CD1c-positive myeloid dendritic cell (primary cell): ENCODE results near the gene ZNF277.

Experiments used
- DNase-seq: peaks from one replicate; pipeline ENCODE4 v3.0.0-alpha.2; 2016; ENCODE audit errors: extremely low spot score

ZNF277 gene

DNA sequence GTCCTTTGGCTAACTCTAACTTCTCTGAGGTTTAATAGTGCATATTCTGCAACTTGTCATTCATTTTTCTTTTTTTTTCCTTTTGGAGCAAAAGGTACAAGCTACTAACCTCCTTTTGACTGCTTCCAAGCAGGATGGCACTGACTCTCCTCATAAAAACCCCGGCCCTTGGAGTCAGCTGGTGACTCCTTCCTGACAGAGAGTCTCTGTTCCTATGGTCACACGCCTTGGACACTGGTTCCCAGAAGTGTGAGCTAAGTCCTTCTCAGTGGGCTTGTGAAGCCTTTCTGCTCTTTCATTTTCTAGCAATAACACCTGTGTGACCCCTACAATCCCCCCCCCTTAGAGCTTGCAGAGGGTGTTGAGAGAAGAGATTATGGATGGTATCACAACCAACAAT is 22.0 kb upstream of the ZNF277 start:
- DNase-seq, result no peak

DNA sequence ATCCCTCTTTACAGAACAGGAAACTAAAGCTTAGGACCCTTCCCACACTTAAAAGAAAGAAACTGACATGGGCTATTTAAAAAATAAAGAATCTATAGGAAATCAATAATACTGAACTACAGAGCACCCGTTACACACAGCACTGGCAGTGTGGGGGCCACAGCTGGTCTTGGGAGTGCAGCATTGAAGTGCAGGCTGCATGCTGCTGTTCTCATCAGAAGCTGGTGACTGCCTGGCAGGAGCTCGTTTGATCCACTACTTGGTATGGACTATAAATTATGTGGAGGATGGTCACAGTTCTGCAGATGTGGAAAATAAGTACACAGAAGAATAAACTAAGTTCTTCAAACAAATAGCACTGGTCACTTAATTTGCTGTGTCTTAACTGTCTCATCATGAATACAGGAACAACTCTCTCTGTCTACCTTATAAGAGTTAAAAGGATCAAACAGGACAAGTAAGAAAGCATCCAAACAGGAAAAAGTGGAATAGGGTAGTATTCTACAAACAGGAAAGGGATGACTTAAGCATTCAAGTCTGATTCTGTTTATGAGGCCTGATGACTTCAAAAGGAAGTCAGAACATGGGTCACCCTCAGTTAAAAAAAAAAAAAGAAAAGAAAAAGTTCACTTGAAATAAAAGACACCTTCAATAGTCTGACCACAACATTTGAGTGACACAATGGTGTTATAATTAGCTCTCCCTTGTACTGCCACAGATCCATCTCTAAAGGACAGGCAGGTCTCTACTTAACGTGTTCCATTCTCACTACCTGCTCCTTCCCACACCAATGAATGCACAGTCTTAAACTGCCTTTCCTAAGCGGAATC is 21.3 kb upstream of the ZNF277 start:
- DNase-seq, result no peak

DNA sequence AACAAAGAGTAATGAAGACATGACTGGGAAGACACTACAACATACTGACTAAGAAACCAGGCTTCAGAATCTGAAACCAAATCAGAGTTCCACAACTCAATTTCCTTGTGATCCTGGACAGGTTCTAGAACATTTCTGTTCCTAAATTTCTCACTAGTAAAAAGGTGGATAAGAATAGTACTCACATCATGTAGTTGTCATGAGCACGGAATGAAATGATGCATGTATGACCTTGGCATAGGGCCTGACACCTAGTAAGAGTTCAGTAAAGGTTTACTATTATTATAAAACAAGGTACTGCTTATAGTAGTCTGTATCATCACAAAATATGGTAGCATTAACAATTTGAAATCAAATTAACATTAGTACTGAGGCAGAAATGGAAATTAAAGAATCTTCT is 20.2 kb upstream of the ZNF277 start:
- DNase-seq, result no peak

DNA sequence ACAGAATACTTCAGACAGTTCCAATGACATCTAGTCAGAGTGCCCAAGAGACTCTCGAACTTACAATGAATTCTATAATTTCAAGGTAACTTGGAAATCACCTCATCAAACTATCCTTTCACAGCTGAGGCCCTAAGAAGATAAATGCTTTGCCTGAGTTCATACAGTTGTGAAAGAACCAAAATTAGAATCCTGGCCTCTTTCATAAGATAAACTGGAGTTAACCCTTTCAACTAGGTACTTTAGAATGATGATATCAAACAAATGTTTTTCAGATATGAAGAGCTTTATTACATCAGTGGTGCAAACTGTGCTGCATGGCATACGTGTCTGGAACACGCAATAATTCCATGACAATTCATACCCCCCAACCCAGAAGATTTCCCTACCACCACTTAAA is 18.2 kb upstream of the ZNF277 start:
- no peak for DNase-seq

DNA sequence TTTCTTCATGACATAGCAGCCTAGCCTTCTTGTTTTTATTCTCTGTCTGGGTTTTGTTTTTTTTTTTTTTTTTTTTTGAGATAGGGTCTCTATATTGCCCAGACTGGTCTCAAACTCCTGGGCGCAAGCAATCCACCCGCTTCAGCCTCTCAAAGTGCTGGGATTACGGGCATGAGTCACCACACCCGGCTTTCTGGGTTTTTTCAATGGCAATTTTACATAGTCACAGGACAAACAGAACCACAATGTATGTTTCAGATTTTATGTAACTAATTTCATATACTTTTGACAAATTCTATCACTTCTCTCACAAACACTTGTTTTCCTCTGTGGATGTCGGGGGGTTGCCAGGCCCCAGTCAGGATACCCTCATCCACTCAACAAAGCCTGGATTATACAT is 16.8 kb upstream of the ZNF277 start:
- no peak for DNase-seq

DNA sequence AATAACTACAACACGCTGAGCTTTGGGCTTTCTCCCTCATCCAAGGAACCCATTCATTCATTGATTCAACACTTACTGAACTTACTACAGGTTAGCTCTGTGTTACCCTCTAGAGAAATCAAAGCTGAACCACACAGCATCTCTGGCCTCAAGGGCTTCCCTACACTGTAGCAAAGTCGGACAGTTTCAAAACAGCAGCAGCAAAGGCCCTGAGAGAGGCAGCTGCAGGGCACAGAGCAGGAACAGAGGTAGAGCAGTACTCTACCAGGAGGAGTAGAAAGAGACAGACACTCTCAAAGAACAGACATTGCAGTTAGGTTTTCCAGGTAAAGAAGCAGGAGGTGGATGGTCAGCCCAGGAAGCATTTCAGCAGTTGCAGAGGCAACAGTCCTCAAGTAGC is 16.4 kb upstream of the ZNF277 start:
- DNase-seq, result no peak

DNA sequence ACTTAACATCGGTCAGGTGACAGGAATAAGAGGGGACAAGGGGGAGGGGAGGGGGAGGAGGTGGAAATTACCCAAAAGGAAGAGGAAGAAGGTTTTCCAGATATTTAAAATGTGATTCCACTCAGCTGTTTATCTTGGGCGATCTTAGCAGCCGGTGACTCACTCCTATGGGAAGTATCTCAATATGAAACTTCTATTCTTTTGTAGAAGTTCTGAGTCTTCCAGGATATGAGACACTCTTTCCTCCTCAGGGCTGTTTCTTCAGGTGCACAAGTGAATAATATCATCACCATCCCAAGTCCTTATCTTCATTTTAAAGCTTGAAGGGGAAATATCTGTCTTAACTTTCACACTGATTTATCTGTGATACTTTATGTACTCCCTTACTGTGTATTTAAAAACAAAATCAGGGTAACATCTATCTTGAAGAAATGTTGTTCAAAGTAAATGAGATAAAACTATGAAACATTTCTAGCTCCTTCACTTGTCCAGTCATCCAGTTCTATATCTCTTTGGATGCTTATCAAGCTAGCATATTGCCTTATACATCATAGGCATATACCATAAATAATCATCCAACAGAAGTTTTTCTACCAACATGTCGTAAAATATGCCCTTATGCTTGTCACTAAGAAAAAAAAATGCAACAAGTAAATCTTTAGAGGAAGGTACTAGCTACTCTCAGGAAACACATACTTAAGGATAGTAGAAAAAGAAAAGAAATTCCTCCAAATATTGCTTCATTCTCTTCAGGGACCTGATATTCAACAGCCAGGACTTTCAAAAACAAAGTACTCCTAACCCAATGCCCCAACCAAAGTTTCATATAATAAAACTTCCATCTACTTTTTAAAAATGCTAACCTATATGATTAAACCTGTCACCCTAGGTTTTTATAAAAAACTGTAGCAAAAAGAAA is 14.0 kb upstream of the ZNF277 start:
- peak; percentile 17 for DNase-seq

DNA sequence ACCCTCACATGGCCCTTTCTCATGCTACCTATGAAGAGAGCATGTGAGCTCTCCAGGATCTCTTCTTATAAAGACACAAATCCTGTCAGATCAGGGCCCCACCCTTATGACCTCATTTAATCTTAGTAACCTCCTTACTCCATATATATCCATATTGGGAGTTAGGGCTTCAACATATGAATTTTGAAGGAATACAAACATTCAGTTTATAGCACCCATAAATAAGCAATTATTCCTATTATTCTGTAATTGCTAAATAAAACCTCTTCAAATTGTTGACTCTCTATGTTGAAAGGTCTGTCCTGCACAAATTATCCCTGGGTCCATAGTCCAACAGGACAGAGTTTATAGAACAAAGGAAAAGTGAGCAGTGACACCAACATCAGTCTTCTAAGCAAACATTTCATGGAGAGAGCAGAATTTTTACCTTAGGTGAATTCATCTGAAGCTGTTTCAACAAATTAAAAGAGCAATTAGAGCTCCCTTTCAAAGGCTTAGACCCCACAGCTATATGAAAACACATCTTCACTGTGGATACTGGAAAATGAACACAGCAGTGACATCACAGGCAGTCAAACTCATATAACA is 12.5 kb upstream of the ZNF277 start:
- DNase-seq, result no peak

DNA sequence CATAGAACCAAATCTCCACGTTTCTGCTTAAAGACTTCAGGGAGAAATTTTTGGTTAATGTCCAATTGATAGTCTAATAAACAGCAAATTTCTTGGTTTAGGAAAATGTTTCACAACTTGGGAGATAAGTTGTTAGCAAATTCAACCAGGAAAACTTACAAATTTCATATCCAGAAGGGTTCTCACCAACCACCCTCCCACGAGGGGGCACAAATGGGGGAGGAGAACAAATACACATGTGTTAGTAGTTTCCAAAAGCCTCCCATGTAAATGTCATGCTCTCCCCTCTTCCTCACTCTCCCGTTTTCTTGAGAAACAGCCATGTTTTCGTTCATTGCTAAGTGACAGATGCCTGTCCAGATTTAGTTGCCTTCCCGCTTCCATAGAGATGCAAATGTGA is 10.8 kb upstream of the ZNF277 start:
- DNase-seq, result no peak

DNA sequence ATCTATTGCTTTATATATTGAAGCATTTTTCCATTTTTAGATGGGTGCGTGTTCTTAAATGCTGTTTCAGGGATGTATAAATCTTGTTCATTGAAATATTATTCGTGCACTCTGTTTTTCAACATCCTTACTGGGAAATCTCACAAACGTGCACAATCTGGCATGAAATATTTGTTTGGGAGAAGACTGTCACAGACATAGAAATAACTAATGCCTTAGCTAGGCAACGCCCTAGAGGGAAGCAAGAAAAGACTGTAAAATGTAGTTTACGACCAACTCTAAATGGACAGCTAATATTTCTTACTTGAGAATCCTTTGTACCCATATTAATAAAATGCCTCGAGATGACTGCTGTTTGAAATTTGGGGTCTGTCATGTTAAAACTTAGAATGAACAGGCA is 9.2 kb upstream of the ZNF277 start:
- no peak for DNase-seq

DNA sequence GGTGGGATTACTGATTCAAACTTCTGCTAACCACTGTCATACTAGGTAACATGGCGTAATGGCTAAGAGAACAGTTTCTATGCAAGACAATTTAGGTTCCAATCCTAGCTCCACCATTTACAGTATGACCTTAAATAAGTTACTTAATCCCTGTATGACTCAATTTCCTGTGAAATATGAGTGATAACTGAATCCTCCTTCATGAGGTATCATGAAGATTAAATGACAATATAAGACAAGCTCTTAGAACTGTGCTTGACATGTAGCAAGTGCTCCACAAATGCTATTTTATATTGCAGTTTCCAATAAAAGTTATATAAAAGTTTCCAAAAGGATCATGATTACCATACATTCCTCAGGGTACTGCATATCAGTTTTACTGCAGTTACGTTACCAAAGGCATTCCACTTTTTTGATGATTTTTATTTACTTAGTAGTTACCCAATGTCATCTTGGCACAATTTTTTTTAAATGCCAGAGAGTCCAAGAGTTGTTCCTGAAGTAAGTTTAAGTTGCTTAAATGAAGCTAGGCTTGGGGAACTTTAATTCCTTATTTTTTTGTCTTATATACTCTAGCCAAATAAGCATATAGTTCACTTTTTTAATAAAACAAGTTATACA is 7.3 kb upstream of the ZNF277 start:
- DNase-seq, result peak; percentile 32

DNA sequence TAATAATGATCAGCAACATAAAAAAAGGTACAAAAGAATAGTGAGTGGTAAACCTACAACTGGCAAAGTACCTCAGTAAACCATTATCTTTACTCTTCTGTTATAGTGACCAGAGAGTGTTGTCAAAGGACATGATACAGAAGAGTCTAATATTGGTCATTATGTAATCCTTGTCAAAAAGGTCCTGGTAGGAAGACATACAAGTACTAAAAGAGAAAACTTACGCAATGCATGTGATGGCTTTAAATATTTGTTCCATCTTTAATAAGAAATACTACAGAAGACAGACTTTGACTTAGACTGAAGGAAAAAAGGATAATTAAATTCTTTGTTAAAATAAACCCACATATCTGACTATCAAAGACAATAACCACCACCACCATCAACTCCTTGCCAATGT is 6.8 kb upstream of the ZNF277 start:
- no peak for DNase-seq

DNA sequence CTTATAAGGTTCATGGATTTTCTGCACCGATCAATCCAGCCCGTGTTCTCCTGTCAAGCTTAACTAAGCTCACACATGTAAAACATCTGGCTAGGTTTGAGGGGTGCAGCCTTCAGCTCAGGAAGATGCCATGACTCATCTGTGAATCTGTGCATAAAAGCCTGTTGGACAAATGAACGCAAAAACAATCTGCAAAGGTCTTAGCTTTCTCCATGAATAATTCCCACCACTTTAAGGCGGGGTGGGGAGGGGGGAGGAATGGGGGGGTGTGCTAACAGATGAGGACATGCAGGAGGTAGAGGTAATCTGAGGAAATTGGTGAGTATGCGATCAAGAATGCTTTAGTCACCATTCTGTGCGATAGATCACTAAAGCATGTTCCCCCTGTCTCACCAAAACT is 5.1 kb upstream of the ZNF277 start:
- DNase-seq, result no peak

DNA sequence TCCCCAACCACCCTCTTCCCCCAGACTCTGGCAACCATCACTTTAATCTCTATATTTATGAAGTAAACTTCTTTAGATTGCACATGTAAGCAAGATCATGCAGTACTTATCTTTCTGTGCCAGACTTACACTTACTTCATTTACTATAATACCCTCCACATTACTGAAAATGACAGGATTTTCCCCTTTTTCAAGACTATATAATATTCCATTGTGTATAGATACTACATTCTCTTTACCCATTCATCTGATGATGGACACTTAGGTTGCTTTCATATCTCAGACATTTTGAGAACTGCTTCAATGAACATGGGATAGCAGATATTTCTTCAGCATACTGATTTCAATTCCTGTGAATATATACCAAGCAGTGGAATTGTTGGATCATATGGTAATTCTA is 4.7 kb upstream of the ZNF277 start:
- DNase-seq, result no peak

DNA sequence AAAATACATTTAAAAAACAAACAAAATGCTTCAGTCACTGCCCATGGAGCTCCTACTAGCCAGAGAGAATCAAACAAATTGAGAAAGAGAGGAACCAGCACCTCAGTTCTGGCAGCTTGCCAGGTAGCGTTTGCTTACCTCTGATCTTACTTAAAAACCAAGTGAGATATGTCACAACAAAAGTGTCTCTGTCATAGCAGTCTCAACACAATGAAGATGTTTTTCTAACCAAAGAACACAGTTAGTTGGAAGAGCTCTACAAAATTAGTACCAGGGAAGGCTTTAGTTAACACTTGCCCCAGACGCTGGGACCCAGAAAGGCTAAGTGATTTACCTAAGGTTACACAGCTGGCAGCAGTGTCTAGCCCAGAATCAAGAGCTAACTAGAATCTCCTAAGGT is 3.7 kb upstream of the ZNF277 start:
- DNase-seq, result peak; percentile 69

DNA sequence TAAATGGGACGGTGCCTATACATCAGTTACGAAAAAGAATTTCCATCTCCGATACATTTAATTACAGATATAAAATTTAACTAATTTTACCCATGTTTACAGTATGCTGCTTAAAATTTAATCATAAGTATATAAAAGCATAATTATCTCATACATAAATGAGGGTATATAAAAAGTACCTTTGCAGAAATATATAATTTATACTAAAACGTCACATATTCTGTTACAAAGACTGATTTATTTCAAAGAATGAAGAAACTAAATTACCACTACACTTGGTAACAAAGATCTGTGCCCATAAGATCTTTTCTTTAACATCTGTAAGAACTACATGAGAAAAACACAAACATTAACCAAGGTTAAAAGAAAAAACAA is 3.1 kb upstream of the ZNF277 start:
- DNase-seq, result no peak

DNA sequence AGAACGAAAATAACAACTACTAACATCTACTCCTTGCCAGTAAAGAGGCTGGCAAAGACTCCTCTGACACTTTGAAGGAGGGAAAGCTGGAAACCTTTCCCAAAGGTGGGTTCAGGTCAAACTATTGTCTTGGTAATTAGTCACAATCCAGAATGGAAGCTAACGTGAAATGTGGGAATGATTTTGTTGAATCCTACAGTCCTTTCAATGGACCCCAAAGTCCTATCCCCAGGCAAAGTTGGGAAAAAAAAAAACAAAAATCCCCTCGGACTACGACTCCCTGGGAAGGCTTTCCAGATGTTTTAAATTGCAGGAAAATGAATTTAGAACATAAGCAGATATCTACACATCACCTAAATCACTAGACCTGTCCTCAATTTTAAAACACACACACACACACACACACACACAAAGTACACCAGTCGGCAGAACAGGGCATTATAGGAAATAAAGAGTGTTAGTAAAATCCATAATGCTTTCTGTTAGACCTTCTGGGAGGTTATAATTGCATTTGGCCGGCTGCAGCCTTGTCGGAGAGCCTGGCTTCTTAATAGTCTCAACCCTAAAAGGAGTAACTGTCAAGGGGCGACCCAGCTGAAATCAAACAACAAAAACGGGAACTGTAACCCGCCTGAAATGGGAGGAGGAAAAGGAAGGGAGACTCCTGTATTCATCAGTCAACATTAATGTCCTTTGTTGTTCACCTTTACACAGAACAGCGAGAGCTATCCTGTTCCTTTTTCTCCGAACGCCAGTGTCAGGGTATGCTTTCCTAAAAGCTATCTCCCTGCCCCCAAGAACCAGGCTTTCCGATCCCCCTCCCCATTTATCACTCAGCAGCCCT is 1.8 kb upstream of the ZNF277 start:
- peak; percentile 62 for DNase-seq

DNA sequence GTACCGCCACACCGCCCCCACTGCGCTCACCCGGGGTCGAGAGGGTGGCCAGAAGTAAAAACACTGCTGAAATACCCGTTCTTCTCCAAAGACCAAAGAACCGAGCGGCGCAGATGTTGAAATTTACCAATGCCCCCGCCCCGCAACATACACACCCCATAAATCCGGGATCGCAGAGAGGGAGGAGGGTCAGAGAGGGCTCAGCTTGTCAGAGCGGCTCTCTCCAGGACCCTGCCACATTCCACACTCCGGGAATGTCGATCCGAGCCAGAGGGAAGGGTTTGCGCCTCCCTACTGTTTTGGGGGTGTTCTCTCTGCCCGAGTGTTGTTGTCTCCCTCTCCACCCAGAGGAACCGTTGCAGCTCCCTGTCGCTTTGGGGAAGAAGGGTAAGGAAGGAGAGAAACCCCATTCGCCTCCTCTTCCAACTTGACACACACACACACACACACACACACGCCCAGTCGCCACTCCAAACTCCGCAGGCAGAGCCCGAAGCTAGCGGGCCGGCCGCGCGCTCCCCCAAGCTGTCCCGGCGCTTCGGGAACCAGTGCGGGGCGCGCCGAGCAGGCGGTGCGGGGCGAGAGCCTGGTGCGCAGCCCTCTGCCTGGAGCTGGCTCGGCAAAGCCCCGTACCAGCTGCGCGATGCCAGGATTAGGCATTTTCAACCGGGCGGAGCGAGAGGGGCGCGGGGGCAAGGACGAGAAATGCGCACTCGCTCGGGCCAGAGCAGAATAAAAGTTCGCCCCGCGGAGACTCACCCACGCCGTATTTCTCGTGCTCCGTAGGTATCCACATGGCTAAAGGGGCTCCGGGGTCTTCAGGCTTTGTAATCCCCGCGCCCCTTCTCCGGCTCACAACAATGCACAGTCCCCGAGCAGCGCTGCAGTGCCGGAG is 905 bp upstream of the ZNF277 start:
- peak; percentile 41 for DNase-seq

DNA sequence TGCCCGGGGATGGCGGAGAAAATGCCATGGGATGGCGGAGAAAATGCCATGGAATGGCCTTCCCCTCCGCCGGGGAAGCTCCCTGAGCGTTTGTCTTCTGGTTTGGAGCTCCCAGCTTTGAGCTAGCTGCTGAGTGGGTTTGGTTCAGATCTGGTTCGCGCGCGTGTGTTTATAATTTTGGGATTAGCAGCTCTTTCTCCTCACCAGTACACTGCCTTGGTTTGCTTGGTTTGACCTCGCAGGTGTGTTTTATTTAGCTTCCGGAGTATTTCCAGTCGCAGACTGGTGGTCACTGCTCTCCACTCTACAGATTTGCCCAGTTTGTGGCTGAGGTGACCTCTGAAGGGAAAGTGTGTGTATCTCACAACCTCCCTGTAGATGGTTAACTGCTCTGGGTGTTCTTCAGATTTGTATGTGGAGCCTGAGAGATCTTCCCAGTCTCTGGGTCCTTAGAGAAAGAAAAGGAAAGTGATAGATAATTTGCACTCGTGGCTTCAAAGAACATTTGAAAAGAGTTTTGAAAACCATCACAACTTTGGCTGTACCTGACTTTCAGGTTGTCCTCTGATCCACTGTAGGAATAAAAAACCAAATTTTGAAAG is 597 bp downstream of the ZNF277 start:
- peak; percentile 7 for DNase-seq

DNA sequence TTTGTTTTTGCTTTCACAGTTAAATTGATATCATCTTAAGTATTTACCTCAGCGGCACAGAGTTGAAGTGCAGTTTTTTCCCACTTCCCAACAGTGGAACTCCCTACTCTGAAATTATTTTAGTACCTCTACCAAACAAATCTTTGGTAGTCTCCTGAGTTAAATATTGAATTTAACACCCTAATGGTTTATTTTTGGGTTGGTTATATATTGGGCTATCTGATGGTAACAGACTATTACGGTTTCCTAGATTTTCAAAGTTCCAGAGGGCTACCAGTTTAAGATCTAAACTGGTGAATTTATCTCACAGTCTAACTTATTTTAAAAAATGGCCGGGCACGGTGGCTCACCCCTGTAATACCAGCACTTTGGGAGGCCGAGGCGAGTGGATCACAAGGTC is 1.3 kb downstream of the ZNF277 start:
- DNase-seq, result no peak
